HepG2 (cell line): ENCODE measurements around the gene EOLA2. TPM values are rescaled to one million over a fixed set of nuclear protein-coding genes. Genes with fewer than 3 reads are reported as not detected.

Source experiments
- BORCS8-MEF2B ChIP-seq: sonication (generic); formaldehyde crosslinking; IDR thresholded peaks from 2 replicates; pipeline ENCODE4 v1.8.0; 2022; ENCODE audit warnings: mild to moderate bottlenecking, missing genetic modification reagents
- E2F2 ChIP-seq: sonication (generic); formaldehyde crosslinking; IDR thresholded peaks from 2 replicates; pipeline ENCODE4 v1.4.0; 2020; ENCODE audit warnings: missing genetic modification reagents, borderline replicate concordance
- FOXO1 ChIP-seq: sonication (generic); formaldehyde crosslinking; IDR thresholded peaks from 2 replicates; pipeline ENCODE4 v1.4.0; 2020; ENCODE audit warnings: missing genetic modification reagents
- HDAC1 ChIP-seq: sonication (generic); formaldehyde crosslinking; IDR thresholded peaks from 2 replicates; pipeline ENCODE4 v1.5.1; 2020; ENCODE audit warnings: mild to moderate bottlenecking, missing genetic modification reagents
- PRMT3 ChIP-seq: sonication (generic); formaldehyde crosslinking; IDR thresholded peaks from 2 replicates; pipeline ENCODE4 v1.8.1; 2022; ENCODE audit warnings: low read depth, mild to moderate bottlenecking, moderate library complexity, missing genetic modification reagents, borderline replicate concordance
- RBAK ChIP-seq: sonication (generic); formaldehyde crosslinking; IDR thresholded peaks from 2 replicates; pipeline ENCODE4 v1.5.1; 2020; ENCODE audit warnings: mild to moderate bottlenecking, missing genetic modification reagents
- RBFOX2 ChIP-seq: fragments of 200-400 bp; formaldehyde crosslinking; IDR thresholded peaks from 2 replicates; pipeline ENCODE4 v1.6.1; 2017; ENCODE audit warnings: low read depth, mild to moderate bottlenecking, low read length
- RBM22 ChIP-seq: fragments of 200-400 bp; formaldehyde crosslinking; optimal IDR thresholded peaks from 2 replicates; pipeline ENCODE3; 2017; ENCODE audit warnings: mild to moderate bottlenecking, low read length, moderate library complexity
- ZBTB21 ChIP-seq: sonication (generic); formaldehyde crosslinking; IDR thresholded peaks from 2 replicates; pipeline ENCODE4 v1.4.0; 2020; ENCODE audit warnings: missing genetic modification reagents
- ZNF280D ChIP-seq: sonication (generic); formaldehyde crosslinking; IDR thresholded peaks from 2 replicates; pipeline ENCODE4 v1.5.1; 2020; ENCODE audit warnings: mild to moderate bottlenecking, missing genetic modification reagents
- ZNF331 ChIP-seq: sonication (generic); formaldehyde crosslinking; IDR thresholded peaks from 2 replicates; pipeline ENCODE4 v1.4.0; 2020; ENCODE audit warnings: missing genetic modification reagents
- ZNF512B ChIP-seq: sonication (generic); formaldehyde crosslinking; IDR thresholded peaks from 2 replicates; pipeline ENCODE4 v1.5.1; 2020; ENCODE audit warnings: missing genetic modification reagents, mild to moderate bottlenecking, borderline replicate concordance
- polyA plus RNA-seq, 8 experiments: library from polyadenylated mRNA; depleted of rRNA in 3 of 8; stranded (reverse) in 7 of 8; unstranded in 1 of 8; fragments of >200 nt; fragmentation: Illumina TruSeq in 4 of 8; extraction: Trizol in 4 of 8; gene quantifications; 2 replicates each; pipeline versions ENCODE4 v1.2.1 to v1.2.3, GENCODE V29; 2011 to 2016; ENCODE audit warnings: low read depth in 4 of 8, missing spikeins in 1 of 8, mixed read lengths in 1 of 8; ENCODE audit not compliant: insufficient read depth in 1 of 8
- total RNA-seq, 5 experiments: library from RNA; depleted of rRNA; stranded (reverse); fragments of >200 nt; fragmentation: Illumina TruSeq; extraction: Trizol; gene quantifications; 2 replicates each; pipeline ENCODE4 v1.2.3, GENCODE V29; 2016; ENCODE audit warnings: low read depth in 1 of 5
- TF ChIP-seq, protein P1 (sequence below): sonication (generic); formaldehyde crosslinking; IDR thresholded peaks from 2 replicates; pipeline ENCODE4 v1.4.0; 2020; ENCODE audit warnings: missing genetic modification reagents
- TF ChIP-seq, protein P2 (sequence below): sonication (generic); formaldehyde crosslinking; IDR thresholded peaks from 2 replicates; pipeline ENCODE4 v1.5.0; 2020; ENCODE audit warnings: mild to moderate bottlenecking, low read depth, missing genetic modification reagents, borderline replicate concordance

Gene EOLA2
- total and polyA plus RNA-seq, 2 of the 13 experiments (the other 11 are each of a cell fraction or from before 2014, with no cell fraction given), result 20.4 to 22.0 TPM

DNA sequence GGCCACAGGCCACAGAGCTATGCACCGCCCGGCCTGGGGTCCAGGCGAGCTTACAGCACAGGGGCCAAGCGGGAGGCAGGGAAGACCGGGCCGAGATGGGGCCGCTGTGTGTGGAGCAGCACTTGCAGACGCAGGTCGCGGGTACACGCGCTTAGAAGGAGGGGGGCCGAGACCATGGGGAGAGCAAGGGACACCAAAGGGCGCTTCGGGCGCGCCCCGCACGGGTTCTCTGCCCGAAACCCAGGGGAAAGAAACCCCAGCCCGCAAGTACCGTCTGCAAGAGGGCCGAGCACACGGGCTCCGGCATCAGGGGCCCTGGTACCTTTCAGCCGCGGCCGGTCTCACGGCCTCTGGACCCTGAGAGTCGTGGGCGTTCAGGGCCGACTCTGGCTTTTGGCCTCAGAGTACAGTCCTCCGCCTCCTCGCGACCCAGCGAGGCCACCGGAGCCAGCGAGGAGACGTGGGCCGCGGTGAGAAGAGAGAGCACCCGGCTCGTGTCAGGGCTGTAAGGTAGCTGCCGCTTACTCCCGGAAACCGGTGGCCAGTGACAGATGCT is 342 bp downstream of the EOLA2 start (continued):
- no peak for TF ChIP-seq E2F2 (CRISPR knock-in tag)
- TF ChIP-seq RBFOX2, result peak; percentile 58; the same call in 1 of the 2 replicates
- no peak for TF ChIP-seq ZNF280D (CRISPR knock-in tag)
- no peak for TF ChIP-seq ZBTB21 (CRISPR knock-in tag)
- no peak for TF ChIP-seq ZNF331 (CRISPR knock-in tag)
- peak; percentile 73 for TF ChIP-seq HDAC1 (CRISPR knock-in tag)
- no peak for TF ChIP-seq PRMT3
- no peak for TF ChIP-seq ZNF512B (CRISPR knock-in tag)
- TF ChIP-seq RBM22, result no peak
- 0 out of 2 replicates have a peak, but pooled peaks have one; percentile 28 for TF ChIP-seq BORCS8-MEF2B (CRISPR knock-in tag)
- TF ChIP-seq FOXO1 (CRISPR knock-in tag), result no peak
- TF ChIP-seq, protein P1, sequence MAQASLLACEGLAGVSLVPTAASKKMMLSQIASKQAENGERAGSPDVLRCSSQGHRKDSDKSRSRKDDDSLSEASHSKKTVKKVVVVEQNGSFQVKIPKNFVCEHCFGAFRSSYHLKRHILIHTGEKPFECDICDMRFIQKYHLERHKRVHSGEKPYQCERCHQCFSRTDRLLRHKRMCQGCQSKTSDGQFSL (CRISPR knock-in tag), result no peak
- TF ChIP-seq, protein P2, sequence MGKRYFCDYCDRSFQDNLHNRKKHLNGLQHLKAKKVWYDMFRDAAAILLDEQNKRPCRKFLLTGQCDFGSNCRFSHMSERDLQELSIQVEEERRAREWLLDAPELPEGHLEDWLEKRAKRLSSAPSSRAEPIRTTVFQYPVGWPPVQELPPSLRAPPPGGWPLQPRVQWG (CRISPR knock-in tag), result no peak
- no peak for TF ChIP-seq RBAK (CRISPR knock-in tag)
